Vagina (tissue), 2 donors: ENCODE measurements around the gene CUEDC1. TPM values are rescaled to one million over a fixed set of nuclear protein-coding genes. Genes with fewer than 3 reads are reported as not detected.
A peak's percentile ranks its signal among the peaks of the same experiment; 100 is the strongest.

ENCODE experiments used
- DNase-seq, 2 donors: peaks; one replicate each; pipeline ENCODE4 v3.0.0-alpha.2; 2017; ENCODE audit errors: extremely low spot score in 2 of 2
- H3K27ac ChIP-seq: fragments of 200-600 bp; sonication (generic); one replicate; pipeline ENCODE4 v1.5.1; 2019
- H3K27me3 ChIP-seq: fragments of 200-600 bp; sonication (generic); one replicate; pipeline ENCODE4 v1.5.1; 2019
- H3K36me3 ChIP-seq, 2 donors: fragments of 200-600 bp; sonication (generic); one replicate each; pipeline ENCODE4 v1.5.1; 2017 to 2019
- H3K4me1 ChIP-seq: fragments of 200-600 bp; sonication (generic); one replicate; pipeline ENCODE4 v1.5.1; 2019
- H3K4me3 ChIP-seq, 2 donors: fragments of 200-600 bp; sonication (generic); 1 replicate in 1 of 2; 2 replicates in 1 of 2; pipeline ENCODE4 v1.5.1; 2016 to 2019
- H3K9me3 ChIP-seq: fragments of 200-600 bp; sonication (generic); one replicate; pipeline ENCODE4 v1.5.1; 2019
- CTCF ChIP-seq, 3 experiments: fragments of 450-650 bp in 2 of 3; fragments of 200-600 bp in 1 of 3; sonication (generic) in 1 of 3; IDR thresholded peaks; one replicate each; pipeline ENCODE4 v1.5.1; 2017 to 2019; ENCODE audit warnings: antibody characterized with exemption in 3 of 3, mild to moderate bottlenecking in 2 of 3, moderate library complexity in 2 of 3
- POLR2A ChIP-seq, 2 donors: fragments of 450-650 bp; IDR thresholded peaks; one replicate each; pipeline ENCODE4 v1.6.1; 2017; ENCODE audit warnings: antibody characterized with exemption in 2 of 2, mild to moderate bottlenecking in 2 of 2, moderate library complexity in 2 of 2
- POLR2AphosphoS5 ChIP-seq, 2 donors: sonication (generic); formaldehyde crosslinking; IDR thresholded peaks; one replicate each; pipeline ENCODE4 v1.9.0; 2017; ENCODE audit warnings: antibody characterized with exemption in 2 of 2, mild to moderate bottlenecking in 2 of 2, low read depth in 1 of 2; ENCODE audit not compliant: insufficient read depth in 1 of 2
- intact Hi-C: fragments of 100-400 bp; cut with DNase I; formaldehyde crosslinking; loops from one replicate; pipeline ENCODE4 v1.15.1; 2023
- total RNA-seq: library from RNA; depleted of rRNA; stranded (reverse); fragments of >200 nt; gene quantifications from one replicate; pipeline ENCODE4 v1.2.3, GENCODE V29; 2016

CUEDC1 gene
- total RNA-seq, 1 donor from 2014 or later, result 28.7 TPM

DNA sequence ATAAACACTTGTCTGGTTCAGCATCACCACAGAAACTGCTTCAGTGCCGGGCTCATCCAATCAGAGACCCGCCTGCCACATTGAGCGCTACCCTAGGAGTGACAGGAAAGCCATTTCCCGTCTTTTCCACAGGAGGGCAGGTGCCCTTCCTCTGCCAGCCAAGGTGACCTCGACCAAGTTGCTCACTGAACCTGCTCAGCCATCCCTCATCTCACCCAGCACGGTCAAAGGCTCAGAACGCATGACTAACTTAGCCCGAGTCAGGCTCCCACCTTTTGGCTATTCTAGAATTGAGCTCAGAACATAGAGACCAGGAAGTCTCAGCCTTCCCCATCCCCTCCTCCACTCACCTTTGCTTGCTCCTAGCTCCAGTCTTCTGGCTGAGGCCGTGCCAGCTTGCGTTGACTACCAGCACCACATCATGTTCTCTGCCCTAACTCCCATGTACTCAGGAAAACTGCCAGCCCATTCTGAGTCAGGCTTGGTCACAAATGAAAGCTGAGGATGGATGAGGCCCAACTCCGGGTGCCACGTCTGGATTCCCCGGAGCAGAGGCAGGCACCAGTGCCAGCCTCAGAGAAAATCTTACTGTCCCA, 121.0 kb downstream of the CUEDC1 start:
- TF ChIP-seq POLR2A (IDR thresholded peaks at IDR 0.05), result no peak
- TF ChIP-seq POLR2AphosphoS5 (IDR thresholded peaks at IDR 0.05; ENCODE audit: insufficient read depth in 1 of 2, low read depth in 1 of 2), result peak in 1 of 2 donors; percentile 49
- no peak for TF ChIP-seq CTCF (IDR thresholded peaks at IDR 0.05)

DNA sequence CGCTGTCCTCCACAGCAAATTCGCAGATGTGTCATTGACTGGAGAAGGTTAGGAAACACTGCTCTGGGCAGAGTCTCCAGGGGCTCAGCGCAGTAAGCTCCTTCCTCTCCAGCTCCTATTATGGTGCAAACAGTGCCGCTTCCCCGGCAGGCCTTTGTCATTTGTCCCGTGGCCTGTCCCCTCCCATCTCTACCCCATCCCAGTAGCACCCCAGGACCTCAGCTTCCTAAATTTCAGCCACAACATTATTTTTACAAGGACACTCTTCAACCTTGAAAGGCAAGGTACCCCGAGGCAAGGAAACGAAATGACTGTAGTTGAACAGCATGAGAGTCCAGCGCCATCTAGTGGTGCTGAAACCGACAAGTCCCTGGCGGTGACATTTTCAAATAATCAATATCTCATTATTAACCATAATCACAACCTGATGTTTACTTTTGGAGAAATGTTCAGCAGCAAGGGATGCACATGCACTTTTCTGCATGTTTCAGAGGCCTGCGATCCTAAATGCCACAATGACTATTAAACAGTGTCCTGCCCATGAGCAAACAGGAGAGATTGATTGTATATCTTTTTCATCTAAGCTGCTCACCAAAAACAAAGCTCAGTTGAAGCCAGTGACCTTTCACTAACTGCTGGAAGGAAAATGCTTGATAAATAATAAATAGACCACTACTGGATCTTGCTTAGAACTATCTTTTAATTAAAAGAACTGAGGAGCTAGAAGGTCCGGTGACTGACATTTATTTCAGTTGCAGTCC, 121.9 kb downstream of the CUEDC1 start:
- intact Hi-C loops, result no loop called here
- Histone ChIP-seq H3K9me3 (no peaks in the 10 kb centered on the region), H3K27me3 (no peaks in the 10 kb centered on the region), H3K36me3 (peaks cover 0 to 2% of the 10 kb centered on the region in 2 donors), H3K4me3 (peak overlapping the region; percentile 33 to 40), H3K27ac (peak overlapping the region; percentile 35), H3K4me1 (peaks cover 16% of the 10 kb centered on the region)
- peak in 1 of 2 donors; percentile 88 for DNase-seq
- TF ChIP-seq POLR2A (IDR thresholded peaks at IDR 0.05) (no peak), CTCF (IDR thresholded peaks at IDR 0.05) (peak; percentile 60 to 90 (median 76)), POLR2AphosphoS5 (IDR thresholded peaks at IDR 0.05; ENCODE audit: insufficient read depth in 1 of 2, low read depth in 1 of 2) (peak; percentile 24 to 29)

More for the DNA sequence above, 121.0 kb downstream of the CUEDC1 start:
- intact Hi-C loops, result no loop called here
- H3K27me3 ChIP-seq, result no peaks in the 10 kb centered on the region
- H3K36me3 ChIP-seq, result peaks cover 0 to 9% of the 10 kb centered on the region in 2 donors
- no peak overlapping the region for H3K4me3 ChIP-seq
- H3K9me3 ChIP-seq, result no peaks in the 10 kb centered on the region
- H3K27ac ChIP-seq, result no peak overlapping the region
- H3K4me1 ChIP-seq, result peaks cover 16% of the 10 kb centered on the region
- peak in 1 of 2 donors; percentile 78 for DNase-seq

- TF ChIP-seq CTCF (IDR thresholded peaks at IDR 0.05) (no peak), POLR2A (IDR thresholded peaks at IDR 0.05) (no peak), POLR2AphosphoS5 (IDR thresholded peaks at IDR 0.05; ENCODE audit: insufficient read depth in 1 of 2, low read depth in 1 of 2) (no peak)
- Histone ChIP-seq H3K36me3 (no peaks in the 10 kb centered on the region), H3K4me3 (peak overlapping the region; percentile 33 to 40), H3K27ac (peak overlapping the region; percentile 35), H3K4me1 (peaks cover 16% of the 10 kb centered on the region), H3K9me3 (no peaks in the 10 kb centered on the region), H3K27me3 (no peaks in the 10 kb centered on the region)
- intact Hi-C loops, result no loop called here
- no peak for DNase-seq
Measured at GRCh38 chr17:57832314-57833178, 122.7 kb downstream of the CUEDC1 start.

GRCh38 chr17:57830880-57831279, 124.3 kb downstream of the CUEDC1 start:
- Histone ChIP-seq H3K27me3 (no peaks in the 10 kb centered on the region), H3K4me1 (peaks cover 16% of the 10 kb centered on the region), H3K27ac (no peak overlapping the region), H3K4me3 (no peak overlapping the region), H3K9me3 (no peaks in the 10 kb centered on the region), H3K36me3 (no peaks in the 10 kb centered on the region)
- no peak for TF ChIP-seq POLR2A (IDR thresholded peaks at IDR 0.05)
- no peak for TF ChIP-seq POLR2AphosphoS5 (IDR thresholded peaks at IDR 0.05; ENCODE audit: insufficient read depth in 1 of 2, low read depth in 1 of 2)
- TF ChIP-seq CTCF (IDR thresholded peaks at IDR 0.05), result no peak
- no peak for DNase-seq
- intact Hi-C loops, result no loop called here
